CD4-positive, alpha-beta T cell treated with Interferon alpha-2 for 1 hour (primary cell): ENCODE data around the gene PRLR.

Experiments
- DNase-seq, 2 donors: peaks; one replicate each; pipeline ENCODE4 v3.0.0-alpha.2; 2020 to 2022

PRLR gene

DNA sequence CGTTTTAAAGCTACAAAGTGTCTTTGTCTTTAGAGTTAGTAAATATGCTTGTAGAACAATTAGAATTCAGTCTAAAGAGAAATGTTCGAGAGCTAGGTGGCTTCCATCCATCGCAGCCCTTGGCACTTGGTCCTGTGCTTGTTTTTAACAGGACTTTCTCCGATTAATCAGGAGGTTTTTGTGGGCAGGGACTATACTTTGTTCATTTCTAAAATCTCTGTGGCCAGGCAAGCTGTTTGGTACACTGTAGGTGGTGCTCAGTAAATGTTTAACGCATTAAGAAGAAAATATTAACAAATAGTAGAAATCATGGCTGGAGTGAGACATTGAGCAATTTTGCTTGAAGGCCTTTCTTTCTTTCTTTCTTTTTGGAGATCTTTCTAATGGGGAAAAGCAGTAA is 203.3 kb downstream of the PRLR start:
- DNase-seq: no peak

DNA sequence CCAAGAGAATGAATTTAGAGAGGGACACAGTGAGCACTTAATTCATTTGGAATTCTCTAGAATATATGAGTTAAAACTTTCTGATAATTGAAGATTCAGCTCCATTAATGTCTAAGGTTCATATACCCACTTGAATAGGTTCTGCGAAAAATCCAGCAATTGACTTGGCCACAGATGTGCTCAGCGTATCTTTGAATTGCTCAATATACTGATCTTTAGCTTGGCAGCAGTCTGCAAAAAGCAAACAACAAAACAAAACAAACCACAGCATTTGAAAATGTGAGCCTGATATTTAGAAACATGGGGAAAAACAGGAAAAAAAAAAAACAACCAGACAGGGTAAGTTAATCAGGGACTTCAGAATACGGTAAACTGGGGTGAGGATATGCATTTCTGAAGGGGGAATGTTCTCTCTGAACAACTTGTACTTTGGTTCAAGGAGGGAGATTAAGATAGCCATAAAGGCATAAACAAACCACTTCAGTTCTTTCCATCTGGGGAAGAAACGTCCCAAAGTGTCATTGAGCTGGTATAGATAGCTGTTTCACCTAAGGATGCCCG is 203.9 kb downstream of the PRLR start:
- no peak for DNase-seq

- no peak for DNase-seq
Observed at GRCh38 chr5:35024911-35025510, 205.3 kb downstream of the PRLR start.

DNA sequence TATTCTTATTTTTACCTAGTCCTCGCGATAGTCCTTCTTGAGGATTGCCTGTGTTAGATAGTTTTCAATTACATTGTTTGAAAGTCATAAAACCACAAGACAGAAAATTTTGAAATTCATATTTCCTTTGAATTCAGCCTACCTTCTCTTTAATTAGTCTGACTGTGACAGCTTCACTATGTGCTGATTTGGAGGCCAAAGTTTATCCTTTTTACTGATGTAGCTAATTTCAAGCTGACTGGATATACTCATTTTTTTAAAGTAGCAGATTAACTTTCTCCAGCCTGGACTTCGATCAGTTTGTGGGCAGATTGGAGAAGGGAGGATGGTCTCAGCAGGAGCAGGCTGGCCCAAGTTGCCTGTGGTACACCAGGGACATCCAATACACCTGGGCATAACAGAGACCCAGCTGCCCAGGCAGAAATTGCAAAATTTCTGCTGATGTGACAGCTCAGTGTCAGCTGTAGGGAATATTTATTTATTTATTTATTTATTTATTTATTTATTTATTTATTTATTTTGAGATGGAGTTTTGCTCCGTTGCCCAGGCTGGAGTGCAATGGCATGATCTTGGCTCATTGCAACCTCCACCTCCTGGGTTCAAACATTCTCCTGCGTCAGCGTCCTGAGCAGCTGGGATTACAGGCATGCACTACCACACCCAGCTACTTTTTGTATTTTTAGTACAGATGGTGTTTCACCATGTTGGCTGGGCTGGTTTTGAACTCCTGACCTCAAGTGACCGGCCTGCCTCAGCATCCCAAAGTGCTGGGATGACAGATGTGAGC is 206.7 kb downstream of the PRLR start:
- no peak for DNase-seq

- DNase-seq: no peak
Observed at GRCh38 chr5:35016174-35017051, 213.9 kb downstream of the PRLR start.

GRCh38 chr5:35015063-35015462 is 215.2 kb downstream of the PRLR start:
- no peak for DNase-seq

- no peak for DNase-seq
Observed at GRCh38 chr5:35012796-35013195, 217.5 kb downstream of the PRLR start.

GRCh38 chr5:35012365-35012764 is 217.9 kb downstream of the PRLR start:
- no peak for DNase-seq

DNA sequence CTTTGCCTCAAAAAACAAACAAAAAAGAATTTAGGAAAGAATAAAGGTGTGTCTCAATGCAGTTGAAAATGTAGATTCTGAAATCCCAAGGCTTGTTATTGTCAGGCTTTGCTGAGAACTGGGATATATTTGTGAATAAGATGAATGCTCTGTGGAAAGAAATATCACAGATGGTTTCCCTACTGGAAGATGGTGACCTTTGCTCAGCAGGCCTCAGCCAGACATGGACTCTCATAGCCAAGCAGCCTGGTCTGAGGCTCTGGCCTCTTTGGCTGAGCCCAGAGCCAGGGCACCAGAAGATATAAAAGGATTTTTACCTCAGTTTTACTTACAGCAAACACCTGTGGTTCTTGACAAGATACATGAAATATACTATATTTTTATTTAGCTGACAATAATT is 219.6 kb downstream of the PRLR start:
- no peak for DNase-seq

DNA sequence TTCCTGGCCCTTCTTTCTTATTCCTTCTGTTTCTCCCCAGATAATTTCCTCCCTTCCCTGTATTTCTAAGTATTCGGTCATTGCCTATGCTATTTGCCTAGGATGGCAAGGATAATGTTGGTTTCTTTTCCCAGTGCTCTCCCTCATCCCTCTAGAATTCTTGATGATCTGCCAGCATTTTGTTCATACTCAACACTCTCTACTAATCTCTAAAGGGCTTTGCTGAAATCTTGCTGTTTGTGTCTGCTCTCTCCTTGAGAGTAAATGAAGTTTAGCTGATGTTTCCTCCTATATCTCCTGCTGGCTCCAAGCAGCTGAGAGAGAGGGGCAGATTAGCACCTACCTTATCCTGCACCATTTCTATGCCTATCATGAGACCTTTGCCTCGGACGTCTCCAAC is 220.6 kb downstream of the PRLR start:
- DNase-seq: no peak

DNA sequence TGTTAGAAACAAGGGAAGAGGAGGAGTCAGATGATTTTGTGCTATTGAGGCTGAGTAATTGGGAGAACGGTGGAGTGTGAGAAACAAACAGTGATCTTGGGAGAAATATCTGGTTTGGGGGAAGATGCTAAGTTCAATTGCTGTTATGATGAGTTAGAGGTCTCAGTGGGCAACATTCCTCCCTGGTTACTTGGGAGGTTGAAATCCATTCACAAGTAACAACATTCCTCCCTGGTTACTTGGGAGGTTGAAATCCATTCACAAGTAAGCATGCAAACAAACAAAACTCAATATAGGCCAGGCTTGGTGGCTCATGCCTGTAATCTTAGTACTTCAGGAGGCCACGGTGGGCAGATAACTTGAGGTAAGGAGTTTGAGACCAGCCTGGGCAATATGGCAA is 221.3 kb downstream of the PRLR start:
- DNase-seq: no peak

DNA sequence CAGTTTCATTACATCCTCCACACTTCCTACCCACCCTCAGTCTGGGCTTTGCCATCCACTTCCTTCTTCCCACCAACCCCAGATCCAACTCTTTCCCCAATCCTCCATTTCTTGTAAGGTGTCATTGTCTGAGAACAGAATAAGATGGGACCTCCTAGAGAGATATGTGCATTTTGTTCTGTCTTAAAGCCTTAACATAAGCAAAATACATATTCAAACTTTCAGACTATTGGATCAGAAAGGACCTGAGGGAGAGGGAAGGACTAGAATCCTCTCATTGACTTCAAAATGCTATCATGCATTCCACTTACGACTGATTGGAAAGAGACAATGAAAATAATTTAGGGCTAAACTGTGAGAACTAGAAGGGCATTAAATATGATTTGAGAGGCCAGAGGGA is 225.5 kb downstream of the PRLR start:
- DNase-seq: no peak

DNA sequence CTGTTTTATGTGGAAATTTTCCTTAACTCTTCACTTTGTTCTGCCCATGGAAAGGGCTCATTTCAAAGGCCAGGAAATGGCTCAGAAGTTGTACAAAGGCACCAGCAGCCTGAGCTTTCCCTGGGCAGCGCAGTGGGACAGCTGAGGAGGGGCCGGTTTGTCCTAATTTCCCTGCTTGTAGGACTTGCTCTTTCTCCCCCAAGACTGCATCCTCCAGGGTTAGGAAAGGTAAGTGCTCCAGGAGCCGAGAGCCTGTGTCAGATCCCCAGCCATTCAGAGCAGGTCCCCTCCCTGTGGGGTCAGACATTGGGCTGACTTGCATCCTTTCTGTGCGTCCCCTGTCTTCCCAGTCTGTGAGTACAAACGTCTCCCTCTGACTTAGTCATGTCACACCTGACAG is 226.1 kb downstream of the PRLR start:
- no peak for DNase-seq

DNA sequence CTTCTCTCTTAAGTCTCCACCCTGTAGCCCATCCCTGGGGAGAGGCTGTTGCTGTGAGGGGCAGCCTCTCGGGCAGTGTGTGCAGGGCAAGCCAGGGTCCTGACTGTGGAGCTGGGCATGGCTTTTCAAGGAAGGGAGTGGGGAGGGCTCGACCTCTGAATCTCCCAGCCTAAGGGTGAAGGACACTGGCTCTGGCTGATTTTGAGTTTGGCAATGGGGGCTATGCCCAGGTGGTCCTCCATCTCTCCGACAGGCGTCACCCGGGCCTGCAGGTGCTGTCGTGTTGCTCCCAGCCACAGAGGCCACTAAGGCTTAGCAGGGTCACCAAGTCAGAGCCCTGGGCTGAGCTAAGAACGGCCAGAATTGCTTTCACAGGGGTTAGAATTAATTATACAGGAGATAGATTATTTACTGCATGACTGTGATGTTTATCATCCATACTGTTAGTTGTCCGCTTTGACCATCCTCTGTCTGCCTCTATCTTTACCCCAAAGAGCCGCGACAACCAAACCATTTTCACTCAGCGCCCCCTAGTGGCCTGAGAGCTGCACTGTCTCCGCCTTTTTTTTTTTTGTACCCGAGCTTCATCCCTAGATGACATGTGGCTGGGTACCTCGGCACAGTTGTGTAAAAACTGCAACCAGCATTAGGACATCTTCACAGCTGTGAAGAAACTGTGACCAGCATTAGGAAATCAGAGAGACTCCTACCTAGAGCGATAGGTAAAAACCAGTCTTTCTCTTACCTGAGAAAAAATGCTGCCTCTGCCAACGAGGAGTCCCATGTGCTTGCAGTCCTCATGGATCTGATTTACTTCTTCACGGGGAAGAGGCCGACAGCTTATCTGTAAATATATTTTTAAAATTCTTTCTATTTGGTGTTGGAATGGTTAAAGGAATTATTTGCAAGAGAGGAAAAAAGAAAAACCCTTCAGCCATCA is 227.0 kb downstream of the PRLR start:
- peak; percentile 3 to 35 for DNase-seq

- no peak for DNase-seq
Observed at GRCh38 chr5:35002459-35002858, 227.8 kb downstream of the PRLR start.

GRCh38 chr5:35001842-35002241 is 228.4 kb downstream of the PRLR start:
- DNase-seq: no peak
